Measurements from ENCODE around the gene CPNE6. TPM values are rescaled to one million over a fixed set of nuclear protein-coding genes. Genes with fewer than 3 reads are reported as not detected.

CPNE6 gene
- total and polyA plus RNA-seq, 2 of the 13 experiments (the other 11 are each of a cell fraction or from before 2014, with no cell fraction given) = not detected

- TF ChIP-seq RXRB (CRISPR knock-in tag; IDR thresholded peaks at IDR 0.05; ENCODE audit: borderline replicate concordance) (no peak), ZNF674 (CRISPR knock-in tag; IDR thresholded peaks at IDR 0.05; ENCODE audit: low read depth) (peak; percentile 54; the same call in 1 of the 2 replicates), HIVEP1 (CRISPR knock-in tag; IDR thresholded peaks at IDR 0.05) (no peak; the same call in 1 of the 2 replicates), ZBTB20 (CRISPR knock-in tag; IDR thresholded peaks at IDR 0.05; ENCODE audit: borderline replicate concordance, low read depth) (peak; percentile 84; the same call in 1 of the 2 replicates), RAD51 (IDR thresholded peaks at IDR 0.05; ENCODE audit: borderline replicate concordance) (no peak), EP300 (IDR thresholded peaks at IDR 0.05; ENCODE audit: low read depth in 2 of 2, low read length in 2 of 2) (no peak), EP300 (CRISPR knock-in tag; IDR thresholded peaks at IDR 0.05; ENCODE audit: borderline replicate concordance) (peak; percentile 3; the same call in 1 of the 2 replicates), ZNF569 (CRISPR knock-in tag; IDR thresholded peaks at IDR 0.05; ENCODE audit: borderline replicate concordance) (no peak), ZMYM3 (CRISPR knock-in tag; IDR thresholded peaks at IDR 0.05) (peak; percentile 62), HDAC1 (CRISPR knock-in tag; IDR thresholded peaks at IDR 0.05) (no peak), CEBPG (CRISPR knock-in tag; IDR thresholded peaks at IDR 0.05) (no peak), BORCS8-MEF2B (CRISPR knock-in tag; IDR thresholded peaks at IDR 0.05) (0 out of 2 replicates have a peak, but pooled peaks have one; percentile 8), SMAD1 (CRISPR knock-in tag; IDR thresholded peaks at IDR 0.05; ENCODE audit: borderline replicate concordance, low read depth) (no peak), ZNF839 (CRISPR knock-in tag; IDR thresholded peaks at IDR 0.05; ENCODE audit: borderline replicate concordance) (peak; percentile 45; the same call in 1 of the 2 replicates), REL (CRISPR knock-in tag; conservative IDR thresholded peaks at IDR 0.05) (no peak), KDM5A (IDR thresholded peaks at IDR 0.05; ENCODE audit: borderline replicate concordance, low read length) (peak; percentile 91; the same call in 1 of the 2 replicates), ZNF652 (CRISPR knock-in tag; IDR thresholded peaks at IDR 0.05; ENCODE audit: borderline replicate concordance, low read depth) (no peak), ZNF264 (CRISPR knock-in tag; IDR thresholded peaks at IDR 0.05) (0 out of 2 replicates have a peak, but pooled peaks have one; percentile 66), MEIS2 (CRISPR knock-in tag; IDR thresholded peaks at IDR 0.05) (peak; percentile 81), ZNF691 (CRISPR knock-in tag; IDR thresholded peaks at IDR 0.05; ENCODE audit: borderline replicate concordance, low read depth) (0 out of 2 replicates have a peak, but pooled peaks have one; percentile 37), NFRKB (IDR thresholded peaks at IDR 0.05) (no peak)
- TF ChIP-seq, protein P1, sequence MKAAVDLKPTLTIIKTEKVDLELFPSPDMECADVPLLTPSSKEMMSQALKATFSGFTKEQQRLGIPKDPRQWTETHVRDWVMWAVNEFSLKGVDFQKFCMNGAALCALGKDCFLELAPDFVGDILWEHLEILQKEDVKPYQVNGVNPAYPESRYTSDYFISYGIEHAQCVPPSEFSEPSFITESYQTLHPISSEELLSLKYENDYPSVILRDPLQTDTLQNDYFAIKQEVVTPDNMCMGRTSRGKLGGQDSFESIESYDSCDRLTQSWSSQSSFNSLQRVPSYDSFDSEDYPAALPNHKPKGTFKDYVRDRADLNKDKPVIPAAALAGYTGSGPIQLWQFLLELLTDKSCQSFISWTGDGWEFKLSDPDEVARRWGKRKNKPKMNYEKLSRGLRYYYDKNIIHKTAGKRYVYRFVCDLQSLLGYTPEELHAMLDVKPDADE (CRISPR knock-in tag; IDR thresholded peaks at IDR 0.05) = no peak
- TF ChIP-seq, protein P2, sequence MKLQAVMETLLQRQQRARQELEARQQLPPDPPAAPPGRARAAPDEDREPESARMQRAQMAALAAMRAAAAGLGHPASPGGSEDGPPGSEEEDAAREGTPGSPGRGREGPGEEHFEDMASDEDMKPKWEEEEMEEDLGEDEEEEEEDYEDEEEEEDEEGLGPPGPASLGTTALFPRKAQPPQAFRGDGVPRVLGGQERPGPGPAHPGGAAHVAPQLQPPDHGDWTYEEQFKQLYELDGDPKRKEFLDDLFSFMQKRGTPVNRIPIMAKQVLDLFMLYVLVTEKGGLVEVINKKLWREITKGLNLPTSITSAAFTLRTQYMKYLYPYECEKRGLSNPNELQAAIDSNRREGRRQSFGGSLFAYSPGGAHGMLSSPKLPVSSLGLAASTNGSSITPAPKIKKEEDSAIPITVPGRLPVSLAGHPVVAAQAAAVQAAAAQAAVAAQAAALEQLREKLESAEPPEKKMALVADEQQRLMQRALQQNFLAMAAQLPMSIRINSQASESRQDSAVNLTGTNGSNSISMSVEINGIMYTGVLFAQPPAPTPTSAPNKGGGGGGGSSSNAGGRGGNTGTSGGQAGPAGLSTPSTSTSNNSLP (IDR thresholded peaks at IDR 0.05; ENCODE audit: low read depth, low read length) = no peak
- TF ChIP-seq, protein P3, sequence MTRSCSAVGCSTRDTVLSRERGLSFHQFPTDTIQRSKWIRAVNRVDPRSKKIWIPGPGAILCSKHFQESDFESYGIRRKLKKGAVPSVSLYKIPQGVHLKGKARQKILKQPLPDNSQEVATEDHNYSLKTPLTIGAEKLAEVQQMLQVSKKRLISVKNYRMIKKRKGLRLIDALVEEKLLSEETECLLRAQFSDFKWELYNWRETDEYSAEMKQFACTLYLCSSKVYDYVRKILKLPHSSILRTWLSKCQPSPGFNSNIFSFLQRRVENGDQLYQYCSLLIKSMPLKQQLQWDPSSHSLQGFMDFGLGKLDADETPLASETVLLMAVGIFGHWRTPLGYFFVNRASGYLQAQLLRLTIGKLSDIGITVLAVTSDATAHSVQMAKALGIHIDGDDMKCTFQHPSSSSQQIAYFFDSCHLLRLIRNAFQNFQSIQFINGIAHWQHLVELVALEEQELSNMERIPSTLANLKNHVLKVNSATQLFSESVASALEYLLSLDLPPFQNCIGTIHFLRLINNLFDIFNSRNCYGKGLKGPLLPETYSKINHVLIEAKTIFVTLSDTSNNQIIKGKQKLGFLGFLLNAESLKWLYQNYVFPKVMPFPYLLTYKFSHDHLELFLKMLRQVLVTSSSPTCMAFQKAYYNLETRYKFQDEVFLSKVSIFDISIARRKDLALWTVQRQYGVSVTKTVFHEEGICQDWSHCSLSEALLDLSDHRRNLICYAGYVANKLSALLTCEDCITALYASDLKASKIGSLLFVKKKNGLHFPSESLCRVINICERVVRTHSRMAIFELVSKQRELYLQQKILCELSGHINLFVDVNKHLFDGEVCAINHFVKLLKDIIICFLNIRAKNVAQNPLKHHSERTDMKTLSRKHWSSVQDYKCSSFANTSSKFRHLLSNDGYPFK (CRISPR knock-in tag; IDR thresholded peaks at IDR 0.05; ENCODE audit: borderline replicate concordance) = peak; percentile 9; the same call in 1 of the 2 replicates
Observed at GRCh38 chr14:24115422-24116127, 44.2 kb downstream of the CPNE6 start (continued).

All from HepG2 (cell line).